ENCODE measurements around the gene C4orf33. TPM values are rescaled to one million over a fixed set of nuclear protein-coding genes. Genes with fewer than 3 reads are reported as not detected.

The C4orf33 gene
- total RNA-seq, 1 experiment from 2014 or later = 8.6 TPM

DNA sequence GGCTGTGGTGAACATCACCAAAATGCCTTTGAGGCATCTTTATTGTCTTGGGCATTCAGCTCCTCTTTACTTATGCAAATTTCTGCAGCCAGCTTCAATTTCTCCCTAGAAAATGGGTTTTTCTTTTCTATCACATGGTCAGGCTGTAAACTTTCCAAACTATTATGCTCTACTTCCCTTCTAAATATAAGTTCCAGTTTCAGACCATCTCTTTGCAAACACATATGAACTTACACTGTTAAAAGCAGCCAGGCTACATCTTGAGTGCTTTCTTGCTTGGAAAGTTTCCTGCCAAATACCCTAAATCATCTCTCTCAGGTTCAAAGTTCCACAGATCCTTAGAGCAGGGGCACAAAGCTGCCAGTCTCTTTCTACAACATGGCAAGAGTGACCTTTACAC, 15.8 kb upstream of the C4orf33 start:
- CTCF ChIA-PET = no interaction called here
- RAD21 ChIA-PET (ENCODE audit: low non-redundant PET in 1 of 2, low total read pairs in 2 of 2, uncharacterized antibody in 2 of 2, unreplicated experiment in 2 of 2) = no interaction called here
- H3K4me1 ChIP-seq (ENCODE audit: control insufficient read depth in 1 of 2, insufficient read depth in 2 of 2, low read length in 2 of 2) = no peaks in the 10 kb centered on the region

DNA sequence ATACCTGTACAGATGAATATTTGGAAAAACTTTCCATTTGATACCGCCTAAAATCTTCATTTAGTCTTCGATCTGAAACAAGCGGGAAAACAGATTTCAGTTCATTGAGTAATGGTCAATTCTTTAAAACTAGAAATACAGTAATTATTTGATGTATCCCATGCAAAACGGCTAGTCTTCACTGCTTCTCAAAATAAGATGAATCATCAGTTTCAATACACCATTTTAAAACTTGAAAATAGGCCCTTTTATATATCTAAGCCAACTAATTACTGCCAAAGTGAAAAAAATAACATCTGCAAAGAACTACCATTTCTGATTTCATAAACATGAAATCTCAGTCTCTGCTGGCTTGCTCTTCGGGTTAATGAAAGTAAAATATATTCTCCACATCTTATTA, 13.7 kb upstream of the C4orf33 start:
- no peak overlapping the region for H3K4me3 ChIP-seq (replicated peaks in 1 of 2; ENCODE audit: low read depth in 1 of 2, low read length in 2 of 2)
- intact Hi-C loops (cut with micrococcal nuclease) = no loop called here
- ChIA-PET RAD21 (ENCODE audit: low non-redundant PET in 1 of 2, low total read pairs in 2 of 2, uncharacterized antibody in 2 of 2, unreplicated experiment in 2 of 2) (no interaction called here), POLR2A (interaction anchor here (0.7 kb wide), 1 partner anchor 94 kb away, joined by 5 read pairs; no protein-coding TSS in a partner anchor), CTCF (no interaction called here)
- H3K4me1 ChIP-seq (ENCODE audit: control insufficient read depth in 1 of 2, insufficient read depth in 2 of 2, low read length in 2 of 2) = no peaks in the 10 kb centered on the region
- peaks cover 0 to 7% of the 10 kb centered on the region in 2 experiments; a peak in 1 of 4 replicates for H3K36me3 ChIP-seq (ENCODE audit: control insufficient read depth in 1 of 2, insufficient read depth in 2 of 2, low read length in 2 of 2)
- no peak overlapping the region for H3K4me2 ChIP-seq (ENCODE audit: low read length)
- H3K79me2 ChIP-seq (ENCODE audit: insufficient read depth, low read length) = peaks cover 58% of the 10 kb centered on the region
- no peaks in the 10 kb centered on the region for H3K9me3 ChIP-seq (ENCODE audit: control insufficient read depth in 1 of 2, insufficient read depth in 1 of 2, low read depth in 1 of 2, low read length in 2 of 2)
- no peak overlapping the region for H3K9ac ChIP-seq (ENCODE audit: low read length)
- BruUV-seq (replicated peaks) = no TSS peak
- H4K20me1 ChIP-seq (ENCODE audit: insufficient read depth) = 0 out of 2 replicates have a peak, but pooled peaks cover 5% of the 10 kb centered on the region
- no peak overlapping the region for H2AFZ ChIP-seq (ENCODE audit: low read depth, low read length, poor library complexity, severe bottlenecking)
- ATAC-seq (no peak), DNase-seq (ENCODE audit: low read depth, low spot score) (no peak)
- no peaks in the 10 kb centered on the region; the same call in 1 of the 2 replicates for H3K9me2 ChIP-seq (ENCODE audit: insufficient read depth)
- no peaks in the 10 kb centered on the region for H3K27me3 ChIP-seq (ENCODE audit: insufficient read depth, low read length)
- no peak overlapping the region for H3K27ac ChIP-seq (ENCODE audit: low read depth, low read length)
- TF ChIP-seq ZNF274 (IDR thresholded peaks at IDR 0.05; ENCODE audit: low read depth, low read length) = no peak
- TF ChIP-seq YY1 (IDR thresholded peaks at IDR 0.05; ENCODE audit: extremely low read depth, insufficient replicate concordance, low read depth, low read length) = no peak
- TF ChIP-seq, protein P1, sequence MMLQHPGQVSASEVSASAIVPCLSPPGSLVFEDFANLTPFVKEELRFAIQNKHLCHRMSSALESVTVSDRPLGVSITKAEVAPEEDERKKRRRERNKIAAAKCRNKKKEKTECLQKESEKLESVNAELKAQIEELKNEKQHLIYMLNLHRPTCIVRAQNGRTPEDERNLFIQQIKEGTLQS (IDR thresholded peaks at IDR 0.05) = no peak
- TF ChIP-seq, protein P2, sequence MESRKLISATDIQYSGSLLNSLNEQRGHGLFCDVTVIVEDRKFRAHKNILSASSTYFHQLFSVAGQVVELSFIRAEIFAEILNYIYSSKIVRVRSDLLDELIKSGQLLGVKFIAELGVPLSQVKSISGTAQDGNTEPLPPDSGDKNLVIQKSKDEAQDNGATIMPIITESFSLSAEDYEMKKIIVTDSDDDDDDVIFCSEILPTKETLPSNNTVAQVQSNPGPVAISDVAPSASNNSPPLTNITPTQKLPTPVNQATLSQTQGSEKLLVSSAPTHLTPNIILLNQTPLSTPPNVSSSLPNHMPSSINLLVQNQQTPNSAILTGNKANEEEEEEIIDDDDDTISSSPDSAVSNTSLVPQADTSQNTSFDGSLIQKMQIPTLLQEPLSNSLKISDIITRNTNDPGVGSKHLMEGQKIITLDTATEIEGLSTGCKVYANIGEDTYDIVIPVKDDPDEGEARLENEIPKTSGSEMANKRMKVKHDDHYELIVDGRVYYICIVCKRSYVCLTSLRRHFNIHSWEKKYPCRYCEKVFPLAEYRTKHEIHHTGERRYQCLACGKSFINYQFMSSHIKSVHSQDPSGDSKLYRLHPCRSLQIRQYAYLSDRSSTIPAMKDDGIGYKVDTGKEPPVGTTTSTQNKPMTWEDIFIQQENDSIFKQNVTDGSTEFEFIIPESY (IDR thresholded peaks at IDR 0.05; ENCODE audit: extremely low read depth, insufficient replicate concordance, low read length) = no peak
- no peak for TF ChIP-seq EZH2 (IDR thresholded peaks at IDR 0.05)
- no peak for TF ChIP-seq POLR2A (IDR thresholded peaks at IDR 0.05; ENCODE audit: borderline replicate concordance, extremely low read depth, insufficient read depth, insufficient read length)
- TF ChIP-seq, protein P3, sequence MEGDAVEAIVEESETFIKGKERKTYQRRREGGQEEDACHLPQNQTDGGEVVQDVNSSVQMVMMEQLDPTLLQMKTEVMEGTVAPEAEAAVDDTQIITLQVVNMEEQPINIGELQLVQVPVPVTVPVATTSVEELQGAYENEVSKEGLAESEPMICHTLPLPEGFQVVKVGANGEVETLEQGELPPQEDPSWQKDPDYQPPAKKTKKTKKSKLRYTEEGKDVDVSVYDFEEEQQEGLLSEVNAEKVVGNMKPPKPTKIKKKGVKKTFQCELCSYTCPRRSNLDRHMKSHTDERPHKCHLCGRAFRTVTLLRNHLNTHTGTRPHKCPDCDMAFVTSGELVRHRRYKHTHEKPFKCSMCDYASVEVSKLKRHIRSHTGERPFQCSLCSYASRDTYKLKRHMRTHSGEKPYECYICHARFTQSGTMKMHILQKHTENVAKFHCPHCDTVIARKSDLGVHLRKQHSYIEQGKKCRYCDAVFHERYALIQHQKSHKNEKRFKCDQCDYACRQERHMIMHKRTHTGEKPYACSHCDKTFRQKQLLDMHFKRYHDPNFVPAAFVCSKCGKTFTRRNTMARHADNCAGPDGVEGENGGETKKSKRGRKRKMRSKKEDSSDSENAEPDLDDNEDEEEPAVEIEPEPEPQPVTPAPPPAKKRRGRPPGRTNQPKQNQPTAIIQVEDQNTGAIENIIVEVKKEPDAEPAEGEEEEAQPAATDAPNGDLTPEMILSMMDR (IDR thresholded peaks at IDR 0.05 in 2 of 3, conservative IDR thresholded peaks at IDR 0.05 in 1 of 3; ENCODE audit: borderline replicate concordance in 1 of 3, insufficient read depth in 1 of 3, low read depth in 2 of 3, low read length in 2 of 3) = no peak
- no peak for TF ChIP-seq SP1 (IDR thresholded peaks at IDR 0.05; ENCODE audit: low read depth)
- TF ChIP-seq ZFX (IDR thresholded peaks at IDR 0.05) = no peak
- TF ChIP-seq JUND (IDR thresholded peaks at IDR 0.05) = no peak
- no peak for TF ChIP-seq EGR1 (IDR thresholded peaks at IDR 0.05; ENCODE audit: low read depth)
- no peak for TF ChIP-seq POLR2AphosphoS5 (IDR thresholded peaks at IDR 0.05; ENCODE audit: low read depth, low read length)

More for the DNA sequence above, 15.8 kb upstream of the C4orf33 start:
- BruUV-seq (replicated peaks) = no TSS peak
- H4K20me1 ChIP-seq (ENCODE audit: insufficient read depth) = 0 out of 2 replicates have a peak, but pooled peaks cover 5% of the 10 kb centered on the region
- intact Hi-C loops (cut with micrococcal nuclease) = no loop called here
- no peak overlapping the region for H2AFZ ChIP-seq (ENCODE audit: low read depth, low read length, poor library complexity, severe bottlenecking)
- no peaks in the 10 kb centered on the region for H3K9me3 ChIP-seq (ENCODE audit: control insufficient read depth in 1 of 2, insufficient read depth in 1 of 2, low read depth in 1 of 2, low read length in 2 of 2)
- H3K27ac ChIP-seq (ENCODE audit: low read depth, low read length) = no peak overlapping the region
- H3K4me3 ChIP-seq (replicated peaks in 1 of 2; ENCODE audit: low read depth in 1 of 2, low read length in 2 of 2) = no peak overlapping the region
- H3K9me2 ChIP-seq (ENCODE audit: insufficient read depth) = no peaks in the 10 kb centered on the region; the same call in 1 of the 2 replicates
- peaks cover 44% of the 10 kb centered on the region for H3K79me2 ChIP-seq (ENCODE audit: insufficient read depth, low read length)
- no peak overlapping the region for H3K9ac ChIP-seq (ENCODE audit: low read length)
- POLR2A ChIA-PET = no interaction called here
- DNase-seq (ENCODE audit: low read depth, low spot score) (no peak), ATAC-seq (no peak)
- no peaks in the 10 kb centered on the region for H3K27me3 ChIP-seq (ENCODE audit: insufficient read depth, low read length)
- no peak overlapping the region for H3K4me2 ChIP-seq (ENCODE audit: low read length)
- peaks cover 0 to 5% of the 10 kb centered on the region in 2 experiments; a peak in 1 of 4 replicates for H3K36me3 ChIP-seq (ENCODE audit: control insufficient read depth in 1 of 2, insufficient read depth in 2 of 2, low read length in 2 of 2)
- TF ChIP-seq CBX3 (IDR thresholded peaks at IDR 0.05; ENCODE audit: low read depth) = no peak
- TF ChIP-seq ZNF274 (IDR thresholded peaks at IDR 0.05; ENCODE audit: low read depth, low read length) = no peak
- no peak for TF ChIP-seq EZH2 (IDR thresholded peaks at IDR 0.05)
- TF ChIP-seq RAD21 (IDR thresholded peaks at IDR 0.05; ENCODE audit: low read depth) = no peak
